ENCODE data around the gene HOXC10.
A peak's percentile ranks its signal among the peaks of the same experiment; 100 is the strongest.

Gene HOXC10

DNA sequence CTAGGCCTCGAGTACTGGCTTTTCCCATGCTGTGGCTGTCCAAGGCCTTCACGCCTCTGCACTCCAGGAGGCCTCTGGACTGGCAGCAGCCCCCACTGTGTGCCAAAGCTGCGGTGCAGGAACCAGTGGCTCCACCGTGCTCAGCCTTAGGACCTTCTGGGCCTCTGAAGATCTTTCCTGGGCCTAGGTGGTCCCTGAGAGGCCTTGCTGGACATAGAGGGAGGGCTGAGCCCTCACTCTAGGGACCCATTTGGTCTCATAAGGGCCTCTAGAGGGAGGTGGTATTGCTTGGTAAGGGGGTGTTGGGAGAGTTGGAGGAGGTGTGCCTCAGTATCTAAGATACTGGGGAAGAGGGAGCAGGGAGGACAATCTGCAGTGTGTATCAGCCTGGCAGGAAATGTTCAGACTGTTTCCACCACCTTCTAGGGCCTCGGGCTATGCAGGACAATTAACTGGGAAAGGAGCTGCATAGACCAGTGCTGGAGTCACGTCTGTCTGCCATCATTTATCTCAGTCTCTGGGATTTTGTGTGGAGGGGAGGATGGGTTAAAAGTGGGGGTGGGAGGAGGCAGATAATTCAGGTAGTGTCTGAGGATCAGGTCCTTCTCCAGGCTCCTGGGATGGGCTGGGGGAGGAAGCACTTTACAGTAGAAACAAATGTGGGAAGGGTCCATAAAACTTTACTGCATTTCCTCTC, 50.8 kb downstream of the HOXC10 start:
- POLR2A ChIA-PET, result interaction anchor here (0.6 to 1.5 kb wide), 3 partner anchors 19 to 171 kb away, joined by 3 to 4 read pairs (median 4); no protein-coding TSS in a partner anchor
- CTCF ChIA-PET, result interaction anchor here (1.6 to 23.4 kb wide), 5 partner anchors 8 to 178 kb away, joined by 5 to 908 read pairs (median 13); partner anchors contain the start of genes HOXC6, HOXC8, HOXC9 and SMUG1
- H3K4me3 ChIP-seq (ENCODE audit: low read depth, low read length), result no peak overlapping the region
- TF ChIP-seq, protein P1, sequence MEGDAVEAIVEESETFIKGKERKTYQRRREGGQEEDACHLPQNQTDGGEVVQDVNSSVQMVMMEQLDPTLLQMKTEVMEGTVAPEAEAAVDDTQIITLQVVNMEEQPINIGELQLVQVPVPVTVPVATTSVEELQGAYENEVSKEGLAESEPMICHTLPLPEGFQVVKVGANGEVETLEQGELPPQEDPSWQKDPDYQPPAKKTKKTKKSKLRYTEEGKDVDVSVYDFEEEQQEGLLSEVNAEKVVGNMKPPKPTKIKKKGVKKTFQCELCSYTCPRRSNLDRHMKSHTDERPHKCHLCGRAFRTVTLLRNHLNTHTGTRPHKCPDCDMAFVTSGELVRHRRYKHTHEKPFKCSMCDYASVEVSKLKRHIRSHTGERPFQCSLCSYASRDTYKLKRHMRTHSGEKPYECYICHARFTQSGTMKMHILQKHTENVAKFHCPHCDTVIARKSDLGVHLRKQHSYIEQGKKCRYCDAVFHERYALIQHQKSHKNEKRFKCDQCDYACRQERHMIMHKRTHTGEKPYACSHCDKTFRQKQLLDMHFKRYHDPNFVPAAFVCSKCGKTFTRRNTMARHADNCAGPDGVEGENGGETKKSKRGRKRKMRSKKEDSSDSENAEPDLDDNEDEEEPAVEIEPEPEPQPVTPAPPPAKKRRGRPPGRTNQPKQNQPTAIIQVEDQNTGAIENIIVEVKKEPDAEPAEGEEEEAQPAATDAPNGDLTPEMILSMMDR (IDR thresholded peaks at IDR 0.05; ENCODE audit: insufficient read depth, low read length, missing control alignments), result no peak
- no peak for DNase-seq (ENCODE audit: low read depth, low spot score)

DNA sequence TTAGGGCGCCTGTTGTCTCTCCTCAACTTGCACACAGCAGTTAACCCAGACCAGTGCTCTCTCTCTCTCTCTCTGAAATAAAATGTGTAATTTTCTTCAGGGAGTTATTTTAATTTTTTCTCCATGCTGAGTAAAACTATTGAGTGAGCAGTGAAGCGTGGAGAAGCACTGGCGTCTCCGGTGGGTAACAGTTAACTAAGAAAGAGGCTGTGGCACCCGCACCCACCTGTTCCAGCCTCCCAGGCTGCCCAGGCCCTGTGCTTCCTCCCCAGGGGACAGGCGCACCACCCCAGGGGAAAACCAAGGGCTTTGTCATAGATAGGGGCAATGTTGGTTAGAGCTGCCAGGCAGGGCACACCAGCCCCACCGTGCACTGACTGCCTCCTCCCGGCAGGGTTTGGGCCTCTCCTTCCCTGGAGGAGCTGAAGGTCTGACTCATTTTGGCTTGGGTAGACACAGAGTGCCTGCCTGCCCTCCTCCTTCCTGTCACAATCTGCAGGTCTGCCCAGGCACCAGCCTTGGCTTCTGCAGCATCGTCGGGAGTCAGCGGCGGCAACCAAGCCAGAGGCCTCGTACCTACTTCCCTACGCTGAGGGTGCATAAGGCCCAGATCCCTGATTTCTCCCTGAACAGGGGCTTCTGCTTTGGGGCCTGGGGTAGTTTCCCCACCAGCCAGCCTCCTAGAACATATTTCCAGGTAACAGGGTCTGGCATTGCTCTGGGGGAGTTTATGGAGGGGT, 51.8 kb downstream of the HOXC10 start:
- DNase-seq (ENCODE audit: low read depth, low spot score), result no peak
- POLR2A ChIA-PET, result interaction anchor here (0.6 kb wide), 1 partner anchor 28 kb away, joined by 5 read pairs; the partner anchor contains the start of gene HOXC8
- CTCF ChIA-PET, result interaction anchor here (1.0 to 23.4 kb wide), 7 partner anchors 7 to 177 kb away, joined by 4 to 908 read pairs (median 11); partner anchors contain the start of genes HOXC10, HOXC6, HOXC8 and HOXC9
- no peak overlapping the region for H3K4me3 ChIP-seq (ENCODE audit: low read depth, low read length)
- TF ChIP-seq, protein P1 (IDR thresholded peaks at IDR 0.05; ENCODE audit: insufficient read depth, low read length, missing control alignments), result peak; percentile 59

DNA sequence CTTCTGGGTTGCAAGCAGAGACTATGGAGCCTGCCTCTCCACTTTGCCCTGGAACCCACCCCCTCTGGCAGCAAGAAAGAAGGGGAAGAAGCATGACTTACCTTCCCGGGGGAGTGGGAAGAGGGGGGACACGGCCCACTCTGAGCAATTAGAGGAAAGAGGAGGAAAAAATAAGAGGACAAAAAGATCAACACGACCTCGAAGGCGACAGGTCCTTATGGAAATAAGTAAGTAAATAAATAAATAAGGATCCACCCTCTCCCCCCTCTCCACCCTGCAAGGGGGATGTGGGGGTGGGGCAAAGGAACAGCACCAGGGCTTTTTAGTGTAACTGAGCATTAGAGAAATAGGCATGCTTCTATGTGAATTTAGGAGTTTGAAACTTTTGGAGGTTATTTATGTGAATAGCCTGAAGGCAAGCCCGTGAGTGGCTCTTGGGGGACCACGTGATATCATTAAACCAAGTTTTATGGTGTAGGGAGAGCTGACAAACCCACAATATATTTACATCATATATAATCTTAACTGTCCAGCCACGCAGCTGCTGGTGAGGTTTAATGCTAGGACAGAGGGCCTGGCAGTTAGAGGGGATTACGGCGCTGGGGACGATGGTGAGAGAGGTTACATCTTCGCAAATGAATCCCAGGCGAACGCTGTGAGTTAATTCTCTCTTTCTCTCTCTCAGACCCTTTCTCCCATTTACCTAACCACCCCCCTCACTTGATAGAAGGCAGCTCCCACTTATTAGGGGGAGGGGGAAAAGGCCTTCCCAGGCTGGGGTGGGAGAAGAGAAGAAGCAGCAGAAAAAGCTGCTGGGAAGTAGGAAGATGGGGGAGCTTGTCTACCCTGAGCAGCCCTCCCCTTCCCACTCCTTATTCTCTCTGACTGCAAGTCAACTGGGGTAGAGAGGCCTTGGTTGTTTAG, 52.7 kb downstream of the HOXC10 start:
- TF ChIP-seq, protein P1 (IDR thresholded peaks at IDR 0.05; ENCODE audit: insufficient read depth, low read length, missing control alignments), result no peak
- CTCF ChIA-PET, result interaction anchor here (1.0 to 23.4 kb wide), 7 partner anchors 10 to 160 kb away, joined by 3 to 908 read pairs (median 5); partner anchors contain the start of genes HOXC10, HOXC4, HOXC6 and HOXC8
- POLR2A ChIA-PET, result interaction anchor here (0.6 to 0.7 kb wide), 3 partner anchors 29 to 158 kb away, joined by 3 to 5 read pairs (median 3); partner anchors contain the start of gene HOXC8
- no peak for DNase-seq (ENCODE audit: low read depth, low spot score)
- no peak overlapping the region for H3K4me3 ChIP-seq (ENCODE audit: low read depth, low read length)

DNA sequence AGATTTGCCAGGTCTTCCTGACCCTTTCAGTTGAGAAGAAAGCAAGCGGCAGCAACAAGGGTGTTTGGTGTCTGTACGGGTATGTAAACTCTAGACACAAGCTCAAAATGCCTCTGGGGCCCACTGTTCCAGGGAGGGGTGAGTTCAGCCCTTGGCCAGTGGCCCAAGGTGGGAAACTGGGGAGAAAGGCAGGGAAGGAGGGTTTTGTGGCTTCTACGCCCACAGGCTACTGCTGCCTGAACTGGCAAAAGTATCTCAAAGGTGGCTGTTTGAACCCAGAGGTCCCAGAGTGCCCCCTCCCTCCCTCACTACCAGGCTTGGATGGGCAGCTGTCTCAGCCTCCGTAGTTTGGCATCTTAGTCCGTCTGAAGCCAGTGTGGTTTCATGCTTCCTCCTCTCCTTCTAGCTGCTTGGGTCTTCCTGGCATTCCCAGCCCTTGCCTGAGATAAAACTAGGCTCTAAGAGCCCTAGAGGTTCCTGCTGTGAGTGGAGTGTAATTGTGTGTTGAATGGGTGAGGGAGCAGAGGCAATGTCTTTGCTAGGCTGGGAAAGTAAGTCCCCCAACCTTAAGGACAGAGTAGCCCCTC, 53.4 kb downstream of the HOXC10 start:
- TF ChIP-seq, protein P1 (IDR thresholded peaks at IDR 0.05; ENCODE audit: insufficient read depth, low read length, missing control alignments), result no peak
- DNase-seq (ENCODE audit: low read depth, low spot score), result no peak
- ChIA-PET POLR2A (interaction anchor here (0.7 kb wide), 2 partner anchors 31 to 157 kb away, joined by 3 read pairs; no protein-coding TSS in a partner anchor), CTCF (interaction anchor here (1.0 to 23.4 kb wide), 5 partner anchors 12 to 159 kb away, joined by 3 to 908 read pairs (median 7); partner anchors contain the start of genes HOXC4, HOXC8, HOXC9 and SMUG1)
- H3K4me3 ChIP-seq (ENCODE audit: low read depth, low read length), result no peak overlapping the region

DNA sequence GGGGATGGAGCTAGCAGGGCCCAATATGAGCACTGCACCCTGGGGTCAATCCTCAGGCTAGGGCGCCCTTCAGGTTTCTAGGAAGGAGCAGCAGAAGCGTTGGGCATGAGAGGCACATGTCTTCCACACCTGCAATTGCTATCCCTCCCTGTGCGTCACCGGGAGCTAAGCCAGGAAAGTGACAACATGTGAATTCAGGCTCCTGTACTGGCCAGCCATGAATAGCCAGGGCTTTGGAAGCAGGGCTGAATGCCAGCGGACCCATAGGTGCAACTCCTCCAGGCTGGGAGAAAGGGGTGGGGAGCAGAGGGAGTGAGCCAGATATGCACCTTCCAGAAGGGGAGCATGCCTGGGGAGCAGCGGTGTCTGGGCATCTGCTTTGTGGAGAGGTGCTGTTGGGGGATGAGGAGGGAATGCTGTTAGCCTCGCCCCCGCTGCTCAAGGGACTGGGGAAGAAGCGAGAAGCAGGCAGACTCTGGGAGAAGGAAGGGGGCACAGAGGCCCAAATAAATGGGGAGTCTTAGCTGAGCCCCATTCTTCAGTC, 54.0 kb downstream of the HOXC10 start:
- CTCF ChIA-PET, result interaction anchor here (1.2 to 23.4 kb wide), 5 partner anchors 12 to 159 kb away, joined by 3 to 908 read pairs (median 7); partner anchors contain the start of genes HOXC8, HOXC9 and SMUG1
- H3K4me3 ChIP-seq (ENCODE audit: low read depth, low read length), result no peak overlapping the region
- POLR2A ChIA-PET, result interaction anchor here (0.7 kb wide), 1 partner anchor 156 kb away, joined by 3 read pairs; no protein-coding TSS in a partner anchor
- TF ChIP-seq, protein P1 (IDR thresholded peaks at IDR 0.05; ENCODE audit: insufficient read depth, low read length, missing control alignments), result no peak
- DNase-seq (ENCODE audit: low read depth, low spot score), result no peak

Data from AG04449 (cell line).